H1 (cell line): ENCODE data around the gene ABCB11. TPM values are rescaled to one million over a fixed set of nuclear protein-coding genes. Genes with fewer than 3 reads are reported as not detected.

Source experiments
- BACH1 ChIP-seq: IDR thresholded peaks from 2 replicates; pipeline ENCODE4 v1.6.1; 2012; ENCODE audit warnings: low read length, improper control_type of control experiment
- CTBP2 ChIP-seq: IDR thresholded peaks from 2 replicates; pipeline ENCODE4 v1.7.0; 2011; ENCODE audit warnings: borderline replicate concordance, mild to moderate bottlenecking, moderate library complexity, mixed read lengths, low read length; ENCODE audit not compliant: insufficient read depth, insufficient read length
- CTCF ChIP-seq, 3 experiments: IDR thresholded peaks; 1 replicate in 2 of 3; 2 replicates in 1 of 3; pipeline versions ENCODE4 v1.5.1 to v1.6.1; 2011; ENCODE audit warnings: low read length in 3 of 3, mild to moderate bottlenecking in 3 of 3, inconsistent platforms in 2 of 3, low read depth in 1 of 3, moderate library complexity in 1 of 3; ENCODE audit not compliant: insufficient read depth in 1 of 3; ENCODE audit errors: control extremely low read depth in 1 of 3
- SUZ12 ChIP-seq: fragments of 200-600 bp; sonication (generic); IDR thresholded peaks from 2 replicates; pipeline ENCODE4 v1.6.1; 2012; ENCODE audit warnings: mild to moderate bottlenecking, inconsistent platforms, low read length, moderate library complexity, mixed read lengths
- polyA plus RNA-seq, 7 experiments: library from polyadenylated mRNA; depleted of rRNA in 3 of 7; stranded (reverse) in 5 of 7; unstranded in 2 of 7; fragments of >200 nt in 5 of 7; fragments of 200-250 nt in 2 of 7; gene quantifications; 1 replicate in 5 of 7; 2 replicates in 1 of 7; 4 replicates in 1 of 7; pipeline versions ENCODE4 v1.2.1 to v1.2.3, GENCODE V29; 2011 to 2013; ENCODE audit warnings: missing spikeins in 2 of 7, mixed read lengths in 2 of 7
- total RNA-seq: library from RNA; stranded (reverse); fragmentation: NEBNext Ultra II Directional; extraction: Animal tissue kit (Norgen Biotek cat#: 25700); gene quantifications from 2 replicates; pipeline ENCODE4 v1.2.1, GENCODE V29; 2021

Gene ABCB11
- total and polyA plus RNA-seq, 2 of the 8 experiments (the other 6 are each of a cell fraction or from before 2014, with no cell fraction given), result not detected

- TF ChIP-seq BACH1 (no peak), SUZ12 (no peak), CTBP2 (no peak), CTCF (IDR thresholded peaks at IDR 0.05; ENCODE audit: control extremely low read depth in 1 of 3, insufficient read depth in 1 of 3, low read depth in 1 of 3, low read length in 3 of 3) (no peak)
Measured at GRCh38 chr2:169069833-169070232, 38.7 kb upstream of the ABCB11 start (continued).
